Brain microvascular endothelial cell (primary cell): ENCODE measurements around the gene FKRP.
A peak's percentile ranks its signal among the peaks of the same experiment; 100 is the strongest.

Experiments used
- DNase-seq: peaks from one replicate; pipeline ENCODE4 v3.0.0-alpha.2; 2020
- H3K27ac ChIP-seq: fragments of 250-450 bp; sonication (Bioruptor Pico); 2 replicates; pipeline ENCODE4 v1.5.1; 2020; ENCODE audit warnings: mild to moderate bottlenecking, moderate library complexity
- H3K27me3 ChIP-seq: fragments of 250-450 bp; sonication (Bioruptor Pico); replicated peaks from 2 replicates; pipeline ENCODE4 v1.5.1; 2020; ENCODE audit warnings: mild to moderate bottlenecking
- H3K36me3 ChIP-seq: fragments of 250-450 bp; sonication (Bioruptor Pico); replicated peaks from 2 replicates; pipeline ENCODE4 v1.5.1; 2020; ENCODE audit warnings: mild to moderate bottlenecking
- H3K4me3 ChIP-seq: 2 replicates; pipeline ENCODE4 v1.5.1; 2011; ENCODE audit warnings: low read depth, mild to moderate bottlenecking, control low read depth, low read length, moderate library complexity
- CTCF ChIP-seq: IDR thresholded peaks from 2 replicates; pipeline ENCODE4 v1.5.1; 2011; ENCODE audit warnings: low read depth, mild to moderate bottlenecking, moderate library complexity, low read length, control low read depth, inconsistent platforms; ENCODE audit errors: missing control alignments
- in situ Hi-C: cut with HindIII; loops from 2 replicates; pipeline ENCODE4 v1.10.0; 2017; ENCODE audit warnings: low sequenced_read_pairs, low pct_ligation_motif_present

FKRP gene

GRCh38 chr19:46715975-46716671 lies 29.7 kb upstream of the FKRP start:
- peak; percentile 11 for TF ChIP-seq CTCF
- Histone ChIP-seq H3K4me3 (peak overlapping the region; percentile 77), H3K27me3 (no peaks in the 10 kb centered on the region), H3K36me3 (peaks cover 25% of the 10 kb centered on the region), H3K27ac (peak overlapping the region; percentile 20)
- DNase-seq: no peak
- in situ Hi-C loops: no loop called here

- H3K36me3 ChIP-seq: peaks cover 29% of the 10 kb centered on the region
- in situ Hi-C loops: no loop called here
- H3K27ac ChIP-seq: peak overlapping the region; percentile 20
- peak overlapping the region; percentile 77 for H3K4me3 ChIP-seq
- no peak for DNase-seq
- no peaks in the 10 kb centered on the region for H3K27me3 ChIP-seq
- no peak for TF ChIP-seq CTCF
Observed at GRCh38 chr19:46716672-46717033, 29.2 kb upstream of the FKRP start.

GRCh38 chr19:46717034-46717715 lies 28.7 kb upstream of the FKRP start, which contains the start of gene PRKD2:
PRKD2 (minus strand) TSS chr19:46717114; CDS start chr19:46716370, 744 bp downstream.
- H3K4me3 ChIP-seq: peak within 1 kb of the TSS; percentile 77
- in situ Hi-C loops: no loop called here
- peak; percentile 70 for DNase-seq

GRCh38 chr19:46717716-46718143 lies 28.1 kb upstream of the FKRP start:
- no peak for TF ChIP-seq CTCF
- peaks cover 40% of the 10 kb centered on the region for H3K36me3 ChIP-seq
- no peaks in the 10 kb centered on the region for H3K27me3 ChIP-seq
- H3K4me3 ChIP-seq: peak overlapping the region; percentile 77
- no peak overlapping the region for H3K27ac ChIP-seq
- in situ Hi-C loops: no loop called here
- no peak for DNase-seq

More at GRCh38 chr19:46717034-46717715, 28.7 kb upstream of the FKRP start, which contains the start of gene PRKD2:
- Histone ChIP-seq H3K27me3 (no peaks in the 10 kb centered on the region), H3K27ac (peak within 1 kb of the TSS; percentile 46), H3K36me3 (peaks cover 34% of the 10 kb centered on the region)
- no peak for TF ChIP-seq CTCF

- no peak for TF ChIP-seq CTCF
- Histone ChIP-seq H3K27me3 (no peaks in the 10 kb centered on the region), H3K36me3 (peaks cover 46% of the 10 kb centered on the region), H3K27ac (no peak overlapping the region), H3K4me3 (no peak overlapping the region)
- no peak for DNase-seq
- in situ Hi-C loops: no loop called here
Observed at GRCh38 chr19:46718157-46718933, 27.5 kb upstream of the FKRP start.
